ENCODE results near the gene RHBDD2. TPM values are rescaled to one million over a fixed set of nuclear protein-coding genes. Genes with fewer than 3 reads are reported as not detected.

RHBDD2 gene
- total and polyA plus RNA-seq, 2 donors (not counting 3 experiments of a cell fraction or from before 2014, with no cell fraction given), result 36.7 to 99.2 TPM

- no peaks in the 10 kb centered on the region for H3K9me1 ChIP-seq (replicated peaks; ENCODE audit: control insufficient read depth, extremely low read depth, insufficient read depth, low read length)
- H3K79me2 ChIP-seq (ENCODE audit: control insufficient read depth, insufficient read depth, low read length), result no peaks in the 10 kb centered on the region
- no peaks in the 10 kb centered on the region for H3K9me3 ChIP-seq (replicated peaks; ENCODE audit: control insufficient read depth, insufficient read depth, low read length)
- DNase-seq (ENCODE audit: low read depth, low spot score) (peak; percentile 66), FAIRE-seq (peak; percentile 58)
- no peak overlapping the region for H3K9ac ChIP-seq (replicated peaks; ENCODE audit: extremely low read depth, insufficient read depth, low read length)
- H3K4me1 ChIP-seq (ENCODE audit: control insufficient read depth, extremely low read depth, insufficient read depth, low read length), result no peaks in the 10 kb centered on the region
- H3K27me3 ChIP-seq (ENCODE audit: control insufficient read depth in 2 of 2, insufficient read depth in 2 of 2, low read length in 2 of 2), result no peaks in the 10 kb centered on the region
- dilution Hi-C loops (cut with MboI; ENCODE audit: extremely low pct_ligation_motif_present, low sequenced_read_pairs), result no loop called here
- no peaks in the 10 kb centered on the region for H4K20me1 ChIP-seq (replicated peaks; ENCODE audit: control insufficient read depth, extremely low read depth, insufficient read depth, low read length)
- no peak overlapping the region for H3K27ac ChIP-seq (ENCODE audit: insufficient read depth, low read depth, low read length)
- intact Hi-C loops (cut with micrococcal nuclease), result loop anchor here (1.0 to 2.0 kb wide), 3 partner anchors 154 to 264 kb away; no protein-coding TSS in a partner anchor
- H3K36me3 ChIP-seq (ENCODE audit: control insufficient read depth in 2 of 2, extremely low read depth in 1 of 2, insufficient read depth in 2 of 2, low read length in 2 of 2), result no peaks in the 10 kb centered on the region
- ChIA-PET CTCF (interaction anchor here (0.6 to 3.7 kb wide), 30 partner anchors 10 to 396 kb away, joined by 3 to 267 read pairs (median 4); partner anchors contain the start of genes MDH2, POR, RHBDD2 and STYXL1), POLR2A (no interaction called here)
- H3K4me2 ChIP-seq (ENCODE audit: insufficient read depth, low read length), result no peak overlapping the region
- peak overlapping the region; percentile 3 for H2AFZ ChIP-seq (ENCODE audit: low read depth, low read length)
- TF ChIP-seq CTCF (IDR thresholded peaks at IDR 0.05; ENCODE audit: extremely low read depth in 1 of 2, insufficient read depth in 1 of 2, low read depth in 1 of 2, low read length in 2 of 2) (peak; percentile 84 to 95), FOS (IDR thresholded peaks at IDR 0.05; ENCODE audit: borderline replicate concordance, insufficient read depth, low read length) (no peak), POLR2AphosphoS5 (IDR thresholded peaks at IDR 0.05; ENCODE audit: insufficient read depth, low read depth, low read length) (no peak), GATA2 (IDR thresholded peaks at IDR 0.05; ENCODE audit: insufficient read depth, insufficient read length, low read depth, low read length) (no peak), MYC (IDR thresholded peaks at IDR 0.05; ENCODE audit: low read depth, low read length) (no peak), POLR2A (IDR thresholded peaks at IDR 0.05; ENCODE audit: low read depth, low read length) (no peak)
- H3K4me3 ChIP-seq (replicated peaks in 1 of 3; ENCODE audit: insufficient read depth in 1 of 3, low read depth in 1 of 3, low read length in 3 of 3), result no peak overlapping the region
- BruUV-seq (replicated peaks), result no TSS peak
Measured at GRCh38 chr7:75866489-75867389, 12.1 kb upstream of the RHBDD2 start.
